Measurements from ENCODE around the gene S100PBP. TPM values are rescaled to one million over a fixed set of nuclear protein-coding genes. Genes with fewer than 3 reads are reported as not detected.

Gene S100PBP
- total and polyA plus RNA-seq, 2 donors (not counting 3 experiments of a cell fraction or from before 2014, with no cell fraction given): 15.4 to 38.6 TPM

GRCh38 chr1:32774950-32775634 is 42.4 kb upstream of the S100PBP start:
- H3K9me1 ChIP-seq (replicated peaks; ENCODE audit: control insufficient read depth, extremely low read depth, insufficient read depth, low read length): no peaks in the 10 kb centered on the region
- peaks cover 7 to 29% of the 10 kb centered on the region in 2 experiments for H3K36me3 ChIP-seq (ENCODE audit: control insufficient read depth in 2 of 2, extremely low read depth in 1 of 2, insufficient read depth in 2 of 2, low read length in 2 of 2)
- FAIRE-seq (peak; percentile 87), DNase-seq (ENCODE audit: low read depth, low spot score) (peak; percentile 81)
- intact Hi-C loops (cut with micrococcal nuclease): loop anchor here (2.0 kb wide), 1 partner anchor 32 kb away; no protein-coding TSS in a partner anchor
- TSS peak; percentile 85 for BruUV-seq (replicated peaks)
- H3K4me3 ChIP-seq (replicated peaks in 1 of 3; ENCODE audit: insufficient read depth in 1 of 3, low read depth in 1 of 3, low read length in 3 of 3): no peak overlapping the region
- H3K4me1 ChIP-seq (ENCODE audit: control insufficient read depth, extremely low read depth, insufficient read depth, low read length): peaks cover 18% of the 10 kb centered on the region
- POLR2A ChIA-PET: interaction anchor here (0.6 kb wide), 1 partner anchor 130 kb away, joined by 3 read pairs; no protein-coding TSS in a partner anchor
- H3K9me3 ChIP-seq (replicated peaks; ENCODE audit: control insufficient read depth, insufficient read depth, low read length): no peaks in the 10 kb centered on the region
- peak overlapping the region; percentile 45 for H3K27ac ChIP-seq (ENCODE audit: insufficient read depth, low read depth, low read length)
- TF ChIP-seq EZH2 (IDR thresholded peaks at IDR 0.05; ENCODE audit: borderline replicate concordance, low read depth, low read length, severe bottlenecking) (no peak), JUN (IDR thresholded peaks at IDR 0.05; ENCODE audit: borderline replicate concordance, insufficient read depth, insufficient read length, low read depth) (no peak), FOS (IDR thresholded peaks at IDR 0.05; ENCODE audit: borderline replicate concordance, insufficient read depth, low read length) (no peak), GATA2 (IDR thresholded peaks at IDR 0.05; ENCODE audit: insufficient read depth, insufficient read length, low read depth, low read length) (no peak), POLR2AphosphoS5 (IDR thresholded peaks at IDR 0.05; ENCODE audit: insufficient read depth, low read depth, low read length) (no peak), MAX (IDR thresholded peaks at IDR 0.05; ENCODE audit: insufficient read depth, insufficient read length) (no peak), MYC (IDR thresholded peaks at IDR 0.05; ENCODE audit: low read depth, low read length) (no peak), POLR2A (IDR thresholded peaks at IDR 0.05; ENCODE audit: low read depth, low read length) (no peak)
- TF ChIP-seq, protein P1, sequence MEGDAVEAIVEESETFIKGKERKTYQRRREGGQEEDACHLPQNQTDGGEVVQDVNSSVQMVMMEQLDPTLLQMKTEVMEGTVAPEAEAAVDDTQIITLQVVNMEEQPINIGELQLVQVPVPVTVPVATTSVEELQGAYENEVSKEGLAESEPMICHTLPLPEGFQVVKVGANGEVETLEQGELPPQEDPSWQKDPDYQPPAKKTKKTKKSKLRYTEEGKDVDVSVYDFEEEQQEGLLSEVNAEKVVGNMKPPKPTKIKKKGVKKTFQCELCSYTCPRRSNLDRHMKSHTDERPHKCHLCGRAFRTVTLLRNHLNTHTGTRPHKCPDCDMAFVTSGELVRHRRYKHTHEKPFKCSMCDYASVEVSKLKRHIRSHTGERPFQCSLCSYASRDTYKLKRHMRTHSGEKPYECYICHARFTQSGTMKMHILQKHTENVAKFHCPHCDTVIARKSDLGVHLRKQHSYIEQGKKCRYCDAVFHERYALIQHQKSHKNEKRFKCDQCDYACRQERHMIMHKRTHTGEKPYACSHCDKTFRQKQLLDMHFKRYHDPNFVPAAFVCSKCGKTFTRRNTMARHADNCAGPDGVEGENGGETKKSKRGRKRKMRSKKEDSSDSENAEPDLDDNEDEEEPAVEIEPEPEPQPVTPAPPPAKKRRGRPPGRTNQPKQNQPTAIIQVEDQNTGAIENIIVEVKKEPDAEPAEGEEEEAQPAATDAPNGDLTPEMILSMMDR (IDR thresholded peaks at IDR 0.05; ENCODE audit: extremely low read depth in 1 of 2, insufficient read depth in 1 of 2, low read depth in 1 of 2, low read length in 2 of 2): no peak
- no peak overlapping the region for H3K9ac ChIP-seq (replicated peaks; ENCODE audit: extremely low read depth, insufficient read depth, low read length)
- H3K79me2 ChIP-seq (ENCODE audit: control insufficient read depth, insufficient read depth, low read length): no peaks in the 10 kb centered on the region
- CTCF ChIA-PET: interaction anchor here (0.7 to 12.2 kb wide), 16 partner anchors 7 to 311 kb away, joined by 3 to 392 read pairs (median 6); no protein-coding TSS in a partner anchor
- no peak overlapping the region for H2AFZ ChIP-seq (ENCODE audit: low read depth, low read length)
- peak overlapping the region; percentile 13 for H3K4me2 ChIP-seq (ENCODE audit: insufficient read depth, low read length)
- H3K27me3 ChIP-seq (ENCODE audit: control insufficient read depth in 2 of 2, insufficient read depth in 2 of 2, low read length in 2 of 2): no peaks in the 10 kb centered on the region
- no peaks in the 10 kb centered on the region for H4K20me1 ChIP-seq (replicated peaks; ENCODE audit: control insufficient read depth, extremely low read depth, insufficient read depth, low read length)
- dilution Hi-C loops (cut with MboI; ENCODE audit: extremely low pct_ligation_motif_present, low sequenced_read_pairs): no loop called here
